ENCODE data around the gene PPP4R3B.
A peak's percentile ranks its signal among the peaks of the same experiment; 100 is the strongest.
"Not testable (repeated sequence)": the region's sequence is repeated elsewhere in the genome, so short reads cannot be mapped to it uniquely, and the experiment has no call there.

PPP4R3B gene

GRCh38 chr2:55567298-55567697 lies 50.1 kb downstream of the PPP4R3B start:
- H3K27me3 Mint-ChIP-seq (ENCODE audit: low read depth), result no peaks in the 10 kb centered on the region
- no peak overlapping the region for H3K4me3 Mint-ChIP-seq
- peaks cover 5% of the 10 kb centered on the region for H3K9me3 Mint-ChIP-seq
- H3K27ac Mint-ChIP-seq, result no peak overlapping the region
- peaks cover 40% of the 10 kb centered on the region for H3K36me3 Mint-ChIP-seq (ENCODE audit: low read depth)
- H3K4me1 Mint-ChIP-seq (ENCODE audit: low read depth), result peaks cover 5% of the 10 kb centered on the region

GRCh38 chr2:55565613-55566012 lies 51.8 kb downstream of the PPP4R3B start:
- peak overlapping the region; percentile 24 for H3K27ac Mint-ChIP-seq
- peaks cover 9% of the 10 kb centered on the region for H3K9me3 Mint-ChIP-seq
- peaks cover 54% of the 10 kb centered on the region for H3K36me3 Mint-ChIP-seq (ENCODE audit: low read depth)

GRCh38 chr2:55560855-55561254 lies 56.6 kb downstream of the PPP4R3B start:
- H3K36me3 Mint-ChIP-seq (ENCODE audit: low read depth), result peaks cover 56% of the 10 kb centered on the region
- H3K9me3 Mint-ChIP-seq, result peaks cover 9% of the 10 kb centered on the region
- no peak overlapping the region for H3K4me3 Mint-ChIP-seq
- no peaks in the 10 kb centered on the region for H3K27me3 Mint-ChIP-seq (ENCODE audit: low read depth)
- H3K27ac Mint-ChIP-seq, result no peak overlapping the region
- peaks cover 5% of the 10 kb centered on the region for H3K4me1 Mint-ChIP-seq (ENCODE audit: low read depth)

More at GRCh38 chr2:55565613-55566012, 51.8 kb downstream of the PPP4R3B start:
- Mint-ChIP-seq H3K27me3 (ENCODE audit: low read depth) (no peaks in the 10 kb centered on the region), H3K4me3 (no peak overlapping the region), H3K4me1 (ENCODE audit: low read depth) (peaks cover 5% of the 10 kb centered on the region)

- Mint-ChIP-seq H3K36me3 (ENCODE audit: low read depth) (peaks cover 49% of the 10 kb centered on the region), H3K27ac (no peak overlapping the region), H3K4me1 (ENCODE audit: low read depth) (peaks cover 2% of the 10 kb centered on the region), H3K4me3 (no peak overlapping the region), H3K9me3 (peaks cover 2% of the 10 kb centered on the region), H3K27me3 (ENCODE audit: low read depth) (no peaks in the 10 kb centered on the region)
Measured at GRCh38 chr2:55556809-55557208, 60.6 kb downstream of the PPP4R3B start.

- Mint-ChIP-seq H3K9me3 (no peaks in the 10 kb centered on the region), H3K27ac (no peak overlapping the region), H3K4me1 (ENCODE audit: low read depth) (peaks cover 2% of the 10 kb centered on the region), H3K36me3 (ENCODE audit: low read depth) (peaks cover 41% of the 10 kb centered on the region), H3K27me3 (ENCODE audit: low read depth) (no peaks in the 10 kb centered on the region), H3K4me3 (no peak overlapping the region)
Measured at GRCh38 chr2:55555977-55556376, 61.4 kb downstream of the PPP4R3B start.

GRCh38 chr2:55553321-55553720 lies 64.1 kb downstream of the PPP4R3B start:
- Mint-ChIP-seq H3K4me1 (ENCODE audit: low read depth) (peaks cover 2% of the 10 kb centered on the region), H3K27me3 (ENCODE audit: low read depth) (no peaks in the 10 kb centered on the region), H3K27ac (no peak overlapping the region), H3K4me3 (no peak overlapping the region), H3K9me3 (no peaks in the 10 kb centered on the region), H3K36me3 (ENCODE audit: low read depth) (peaks cover 34% of the 10 kb centered on the region)

GRCh38 chr2:55550368-55551102 lies 66.9 kb downstream of the PPP4R3B start:
- H3K27ac Mint-ChIP-seq, result no peak overlapping the region
- H3K4me1 Mint-ChIP-seq (ENCODE audit: low read depth), result peaks cover 2% of the 10 kb centered on the region
- H3K36me3 Mint-ChIP-seq (ENCODE audit: low read depth), result peaks cover 27% of the 10 kb centered on the region
- H3K27me3 Mint-ChIP-seq (ENCODE audit: low read depth), result no peaks in the 10 kb centered on the region
- H3K9me3 Mint-ChIP-seq, result no peaks in the 10 kb centered on the region
- no peak overlapping the region for H3K4me3 Mint-ChIP-seq

- peaks cover 22% of the 10 kb centered on the region for H3K36me3 Mint-ChIP-seq (ENCODE audit: low read depth)
- H3K27ac Mint-ChIP-seq; H3K4me1 Mint-ChIP-seq (ENCODE audit: low read depth); H3K9me3 Mint-ChIP-seq; H3K4me3 Mint-ChIP-seq; H3K27me3 Mint-ChIP-seq (ENCODE audit: low read depth): not testable (repeated sequence)
Measured at GRCh38 chr2:55547679-55548078, 69.7 kb downstream of the PPP4R3B start.

GRCh38 chr2:55547001-55547400 lies 70.4 kb downstream of the PPP4R3B start:
- Mint-ChIP-seq H3K4me3 (no peak overlapping the region), H3K4me1 (ENCODE audit: low read depth) (peaks cover 2% of the 10 kb centered on the region), H3K27me3 (ENCODE audit: low read depth) (no peaks in the 10 kb centered on the region), H3K27ac (no peak overlapping the region), H3K9me3 (no peaks in the 10 kb centered on the region), H3K36me3 (ENCODE audit: low read depth) (peaks cover 20% of the 10 kb centered on the region)

- Mint-ChIP-seq H3K27me3 (ENCODE audit: low read depth) (no peaks in the 10 kb centered on the region), H3K9me3 (peaks cover 7% of the 10 kb centered on the region), H3K4me3 (peak overlapping the region; percentile 49), H3K4me1 (ENCODE audit: low read depth) (peaks cover 18% of the 10 kb centered on the region), H3K27ac (peak overlapping the region; percentile 88), H3K36me3 (ENCODE audit: low read depth) (peaks cover 36% of the 10 kb centered on the region)
Measured at GRCh38 chr2:55530539-55531081, 86.8 kb downstream of the PPP4R3B start.

- H3K36me3 Mint-ChIP-seq (ENCODE audit: low read depth), result peaks cover 27% of the 10 kb centered on the region
- peaks cover 7% of the 10 kb centered on the region for H3K9me3 Mint-ChIP-seq
- H3K27me3 Mint-ChIP-seq (ENCODE audit: low read depth), result no peaks in the 10 kb centered on the region
- H3K4me1 Mint-ChIP-seq (ENCODE audit: low read depth), result peaks cover 13% of the 10 kb centered on the region
- no peak overlapping the region for H3K27ac Mint-ChIP-seq
- H3K4me3 Mint-ChIP-seq, result no peak overlapping the region
Measured at GRCh38 chr2:55526174-55526573, 91.2 kb downstream of the PPP4R3B start.

GRCh38 chr2:55524884-55525437 lies 92.5 kb downstream of the PPP4R3B start:
- peaks cover 16% of the 10 kb centered on the region for H3K36me3 Mint-ChIP-seq (ENCODE audit: low read depth)
- H3K4me3 Mint-ChIP-seq, result no peak overlapping the region
- no peaks in the 10 kb centered on the region for H3K9me3 Mint-ChIP-seq
- H3K4me1 Mint-ChIP-seq (ENCODE audit: low read depth), result peaks cover 10% of the 10 kb centered on the region
- no peak overlapping the region for H3K27ac Mint-ChIP-seq
- H3K27me3 Mint-ChIP-seq (ENCODE audit: low read depth), result no peaks in the 10 kb centered on the region

GRCh38 chr2:55519938-55520885 lies 97.2 kb downstream of the PPP4R3B start:
- Mint-ChIP-seq H3K27me3 (ENCODE audit: low read depth) (peaks cover 6% of the 10 kb centered on the region), H3K9me3 (no peaks in the 10 kb centered on the region), H3K4me3 (peak overlapping the region; percentile 90), H3K36me3 (ENCODE audit: low read depth) (peaks cover 1% of the 10 kb centered on the region), H3K4me1 (ENCODE audit: low read depth) (peaks cover 12% of the 10 kb centered on the region), H3K27ac (peak overlapping the region; percentile 94)

GRCh38 chr2:55518841-55519165 lies 98.6 kb downstream of the PPP4R3B start:
- Mint-ChIP-seq H3K4me3 (peak overlapping the region; percentile 90), H3K27me3 (ENCODE audit: low read depth) (peaks cover 11% of the 10 kb centered on the region), H3K27ac (peak overlapping the region; percentile 94), H3K4me1 (ENCODE audit: low read depth) (peaks cover 12% of the 10 kb centered on the region), H3K36me3 (ENCODE audit: low read depth) (no peaks in the 10 kb centered on the region), H3K9me3 (no peaks in the 10 kb centered on the region)
